ENCODE results near the gene FOXL3. TPM values are rescaled to one million over a fixed set of nuclear protein-coding genes. Genes with fewer than 3 reads are reported as not detected.

The FOXL3 gene
- total RNA-seq, 1 donor, result not detected

DNA sequence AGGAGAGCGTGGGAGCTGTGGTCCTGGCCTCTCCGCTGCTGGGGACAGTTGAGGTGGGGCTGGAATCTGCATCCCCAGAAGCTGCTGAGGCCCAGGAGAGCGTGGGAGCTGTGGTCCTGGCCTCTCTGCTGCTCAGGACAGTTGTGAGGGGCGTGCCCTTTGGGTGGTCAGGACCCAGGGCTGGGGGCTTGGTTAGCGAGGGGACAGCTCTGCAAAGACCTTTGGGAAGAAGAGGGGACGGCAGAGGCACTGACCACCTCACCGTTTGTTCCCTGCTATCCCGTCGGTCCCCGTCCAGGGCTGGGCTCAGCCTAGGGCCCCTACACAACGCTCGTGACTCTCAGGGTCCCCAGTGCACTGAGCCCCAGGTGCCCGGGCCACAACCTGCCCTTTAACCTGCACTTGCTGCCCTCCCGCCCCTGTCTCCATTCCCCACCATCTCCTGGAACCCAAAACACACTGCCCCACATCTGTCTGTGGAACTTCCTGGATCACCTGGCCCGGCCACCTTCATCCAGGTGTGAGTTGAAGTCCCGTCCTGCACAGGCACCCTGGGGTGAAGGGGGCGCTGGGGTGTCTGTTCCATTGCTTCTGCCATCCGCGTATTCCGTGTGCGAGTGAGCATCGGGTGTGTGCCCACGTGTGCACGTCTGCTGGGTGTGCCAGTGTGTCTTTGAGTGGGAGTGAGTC lies 14.1 kb downstream of the FOXL3 start:
- TF ChIP-seq, protein P1, sequence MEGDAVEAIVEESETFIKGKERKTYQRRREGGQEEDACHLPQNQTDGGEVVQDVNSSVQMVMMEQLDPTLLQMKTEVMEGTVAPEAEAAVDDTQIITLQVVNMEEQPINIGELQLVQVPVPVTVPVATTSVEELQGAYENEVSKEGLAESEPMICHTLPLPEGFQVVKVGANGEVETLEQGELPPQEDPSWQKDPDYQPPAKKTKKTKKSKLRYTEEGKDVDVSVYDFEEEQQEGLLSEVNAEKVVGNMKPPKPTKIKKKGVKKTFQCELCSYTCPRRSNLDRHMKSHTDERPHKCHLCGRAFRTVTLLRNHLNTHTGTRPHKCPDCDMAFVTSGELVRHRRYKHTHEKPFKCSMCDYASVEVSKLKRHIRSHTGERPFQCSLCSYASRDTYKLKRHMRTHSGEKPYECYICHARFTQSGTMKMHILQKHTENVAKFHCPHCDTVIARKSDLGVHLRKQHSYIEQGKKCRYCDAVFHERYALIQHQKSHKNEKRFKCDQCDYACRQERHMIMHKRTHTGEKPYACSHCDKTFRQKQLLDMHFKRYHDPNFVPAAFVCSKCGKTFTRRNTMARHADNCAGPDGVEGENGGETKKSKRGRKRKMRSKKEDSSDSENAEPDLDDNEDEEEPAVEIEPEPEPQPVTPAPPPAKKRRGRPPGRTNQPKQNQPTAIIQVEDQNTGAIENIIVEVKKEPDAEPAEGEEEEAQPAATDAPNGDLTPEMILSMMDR (IDR thresholded peaks at IDR 0.05; ENCODE audit: insufficient read depth, low read depth, low read length), result no peak
- no peak overlapping the region for H3K4me3 ChIP-seq (ENCODE audit: low read depth, low read length)
- DNase-seq (ENCODE audit: low read depth), result no peak

DNA sequence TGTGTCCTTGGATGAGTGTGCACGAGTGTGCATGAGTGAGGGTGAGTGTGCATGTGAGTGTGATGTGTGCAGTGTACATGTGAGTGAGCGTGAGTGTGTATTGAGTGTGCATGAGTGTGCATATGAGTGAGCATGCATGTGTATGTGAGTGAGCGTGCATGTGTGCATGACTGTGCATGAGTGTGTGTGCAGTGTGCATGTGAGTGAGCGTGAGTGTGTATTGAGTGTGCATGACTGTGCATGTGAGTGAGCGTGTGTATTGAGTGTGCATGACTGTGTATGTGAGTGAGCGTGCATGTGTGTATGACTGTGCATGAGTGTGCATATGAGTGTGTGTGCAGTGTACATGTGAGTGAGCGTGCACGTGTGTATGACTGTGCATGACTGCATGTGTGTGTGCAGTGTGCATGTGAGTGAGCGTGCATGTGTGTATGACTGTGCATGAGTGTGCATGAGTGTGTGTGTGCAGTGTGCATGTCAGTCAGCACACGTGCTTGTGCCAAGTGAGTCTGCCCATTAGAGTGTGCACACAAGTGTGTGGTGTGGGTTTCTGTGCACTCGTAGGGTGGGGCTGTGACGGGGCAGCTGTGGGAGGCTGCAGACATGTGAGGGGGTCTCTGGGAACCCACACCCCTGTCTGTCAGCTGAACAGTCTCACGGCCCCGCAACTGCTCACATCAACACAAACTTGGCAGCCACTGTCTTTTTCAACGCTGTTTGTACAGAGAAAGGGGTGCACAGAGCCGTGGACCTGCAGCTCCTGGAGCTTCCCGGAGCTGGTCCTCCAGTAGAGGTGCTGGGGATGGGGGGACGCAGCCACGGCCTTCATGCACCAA lies 14.8 kb downstream of the FOXL3 start:
- TF ChIP-seq, protein P1 (IDR thresholded peaks at IDR 0.05; ENCODE audit: insufficient read depth, low read depth, low read length), result no peak
- DNase-seq (ENCODE audit: low read depth), result no peak
- H3K4me3 ChIP-seq (ENCODE audit: low read depth, low read length), result no peak overlapping the region

DNA sequence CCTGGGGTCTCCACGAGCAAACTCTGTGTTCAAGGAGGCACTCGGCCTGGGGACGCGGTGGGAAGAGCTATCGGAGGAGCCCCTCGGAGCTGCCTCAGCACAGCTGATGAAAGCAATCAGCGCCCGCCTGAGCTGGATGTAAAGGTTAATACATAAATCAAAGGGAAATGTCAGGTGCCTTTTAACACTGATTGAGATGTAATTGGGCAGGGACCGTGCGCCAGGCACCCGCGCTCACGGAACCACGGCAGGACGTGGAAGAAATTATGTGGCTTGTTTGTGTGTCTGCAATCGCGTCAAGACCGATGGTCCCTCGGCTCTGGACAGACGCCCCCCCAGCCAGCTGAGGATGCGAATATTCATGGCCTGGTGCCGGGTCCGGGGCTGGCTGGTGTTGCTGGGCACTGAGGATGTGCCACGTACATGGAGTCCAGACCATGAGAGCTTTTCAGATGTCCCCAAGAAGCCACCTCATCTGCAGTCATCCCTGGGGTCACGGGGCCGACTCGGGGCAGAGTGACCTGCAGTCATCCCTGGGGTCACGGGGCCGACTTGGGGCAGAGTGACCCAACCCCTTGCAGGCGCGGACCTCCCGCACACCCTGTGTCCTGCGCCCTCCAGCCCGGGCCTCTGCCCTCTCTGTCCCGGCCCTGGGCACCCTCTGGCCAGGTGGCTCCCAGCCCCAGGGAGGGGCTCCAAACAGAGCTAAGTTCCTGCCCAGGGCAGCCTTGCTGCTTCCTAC lies 15.6 kb downstream of the FOXL3 start:
- TF ChIP-seq, protein P1 (IDR thresholded peaks at IDR 0.05; ENCODE audit: insufficient read depth, low read depth, low read length), result no peak
- no peak overlapping the region for H3K4me3 ChIP-seq (ENCODE audit: low read depth, low read length)
- no peak for DNase-seq (ENCODE audit: low read depth)

DNA sequence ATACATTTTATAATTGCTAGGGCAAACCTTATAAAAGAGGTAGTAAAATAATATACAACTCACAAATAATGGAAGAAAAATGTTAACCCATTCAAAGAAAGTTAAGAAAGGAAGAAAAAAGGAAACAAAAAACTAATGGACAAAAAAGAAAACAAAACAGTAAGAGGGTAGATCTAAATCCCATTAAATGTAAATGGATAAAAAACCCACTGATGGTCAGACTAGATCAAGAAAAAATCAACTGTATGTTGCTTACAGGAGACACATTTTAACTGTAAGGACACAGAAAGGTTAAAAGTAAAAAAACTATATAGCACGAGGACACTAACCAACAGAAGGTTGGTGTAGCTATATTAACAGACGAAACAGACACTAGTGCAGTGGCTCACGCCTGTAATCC lies 18.0 kb downstream of the FOXL3 start:
- TF ChIP-seq, protein P1 (IDR thresholded peaks at IDR 0.05; ENCODE audit: insufficient read depth, low read depth, low read length), result no peak
- H3K4me3 ChIP-seq (ENCODE audit: low read depth, low read length), result no peak overlapping the region
- DNase-seq (ENCODE audit: low read depth), result no peak

DNA sequence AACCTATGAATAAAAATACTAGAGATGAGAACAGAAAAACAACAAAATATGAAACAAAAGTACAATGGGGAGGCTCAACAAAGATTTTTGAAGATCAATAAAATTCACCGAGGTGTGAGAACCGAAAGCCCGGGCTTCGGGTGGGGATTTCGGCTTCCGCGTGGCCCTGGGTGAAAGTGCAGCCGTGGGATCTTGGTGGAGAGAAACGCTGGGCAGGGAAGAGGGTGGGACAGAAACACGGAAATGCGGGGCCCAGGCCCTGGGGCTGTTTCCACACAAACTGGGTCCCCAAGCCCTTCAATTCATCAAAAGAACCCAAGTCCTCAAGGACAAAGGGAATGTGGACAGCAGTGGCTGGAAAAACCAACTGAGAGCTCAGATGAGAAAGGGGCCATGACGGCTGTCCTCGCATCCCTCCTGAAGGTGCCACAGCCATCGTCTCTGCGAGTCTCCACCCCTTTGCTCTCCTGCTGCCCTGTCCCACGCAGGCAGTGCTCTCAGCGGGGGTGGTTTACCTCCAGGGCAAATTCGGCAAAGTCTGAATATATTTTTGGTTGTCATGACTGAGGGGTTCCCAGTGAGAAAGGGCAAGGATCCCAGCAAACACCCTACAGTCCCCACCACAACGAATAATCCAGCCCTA lies 19.7 kb downstream of the FOXL3 start:
- TF ChIP-seq, protein P1 (IDR thresholded peaks at IDR 0.05; ENCODE audit: insufficient read depth, low read depth, low read length), result no peak
- H3K4me3 ChIP-seq (ENCODE audit: low read depth, low read length), result no peak overlapping the region
- DNase-seq (ENCODE audit: low read depth), result no peak

DNA sequence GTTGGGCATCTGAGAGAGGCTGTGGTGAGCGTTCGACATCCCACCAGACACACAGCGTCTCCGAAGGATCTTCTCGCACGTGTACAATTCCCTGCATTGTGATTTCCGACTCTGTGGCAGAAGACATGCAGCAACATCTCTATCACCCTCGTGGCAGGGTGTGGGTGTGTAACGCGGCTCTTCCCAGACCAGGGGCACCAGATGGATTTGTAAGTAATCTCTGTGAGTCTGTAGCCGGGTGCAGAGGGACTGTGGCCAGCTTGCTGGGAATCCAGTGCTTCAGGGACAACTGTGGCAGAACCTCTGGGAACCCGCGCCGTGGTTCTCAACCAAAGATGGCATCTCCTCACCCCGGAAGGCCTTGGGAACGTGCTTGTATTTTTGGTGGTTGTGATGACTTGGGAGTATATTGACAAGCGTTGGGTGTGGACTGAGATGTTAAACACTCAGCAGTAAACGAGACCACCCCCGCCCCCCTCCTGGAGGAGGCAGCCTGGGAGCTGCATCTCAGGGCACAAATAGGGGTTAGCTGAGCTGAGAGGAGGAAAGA lies 21.2 kb downstream of the FOXL3 start:
- H3K4me3 ChIP-seq (ENCODE audit: low read depth, low read length), result no peak overlapping the region
- TF ChIP-seq, protein P1 (IDR thresholded peaks at IDR 0.05; ENCODE audit: insufficient read depth, low read depth, low read length), result no peak
- no peak for DNase-seq (ENCODE audit: low read depth)

Data from fibroblast of villous mesenchyme (primary cell).